Activated naive CD4-positive, alpha-beta T cell treated with anti-CD3 and anti-CD28 coated beads for 36 hours (primary cell): ENCODE data around the gene WSCD2. TPM values are rescaled to one million over a fixed set of nuclear protein-coding genes. Genes with fewer than 3 reads are reported as not detected.

ENCODE experiments used
- CTCF ChIA-PET: fragments of 350-600 bp; sonication (Branson Sonifier 250); formaldehyde crosslinking; loops from one replicate; lab custom pipeline; 2021; ENCODE audit warnings: antibody characterized with exemption; lab: Charles Lee
- DNase-seq: peaks from one replicate; pipeline ENCODE4 v3.0.0-alpha.2; 2020
- H3K27ac Mint-ChIP-seq: one replicate; pipeline ENCODE4 v1.8.0; 2021; ENCODE audit warnings: mild to moderate bottlenecking, mixed read lengths
- H3K27me3 Mint-ChIP-seq: one replicate; pipeline ENCODE4 v1.8.0; 2021; ENCODE audit warnings: low read depth, mixed read lengths
- H3K36me3 Mint-ChIP-seq: one replicate; pipeline ENCODE4 v1.8.0; 2021; ENCODE audit warnings: low read depth, mixed read lengths
- H3K4me1 Mint-ChIP-seq: one replicate; pipeline ENCODE4 v1.8.0; 2021; ENCODE audit warnings: low read depth, mixed read lengths
- H3K4me3 Mint-ChIP-seq: one replicate; pipeline ENCODE4 v1.8.0; 2021; ENCODE audit warnings: mild to moderate bottlenecking, moderate library complexity, mixed read lengths
- H3K9me3 Mint-ChIP-seq: one replicate; pipeline ENCODE4 v1.8.0; 2021; ENCODE audit warnings: mixed read lengths
- intact Hi-C: fragments of 100-400 bp; cut with micrococcal nuclease; formaldehyde crosslinking; loops from one replicate; pipeline ENCODE4 v1.15.1; 2023
- total RNA-seq, 2 experiments: library from RNA; stranded (reverse); gene quantifications; one replicate each; pipeline ENCODE4 v1.2.3, GENCODE V29; 2021

Gene WSCD2
- total RNA-seq, 2 experiments from 2014 or later: not detected

DNA sequence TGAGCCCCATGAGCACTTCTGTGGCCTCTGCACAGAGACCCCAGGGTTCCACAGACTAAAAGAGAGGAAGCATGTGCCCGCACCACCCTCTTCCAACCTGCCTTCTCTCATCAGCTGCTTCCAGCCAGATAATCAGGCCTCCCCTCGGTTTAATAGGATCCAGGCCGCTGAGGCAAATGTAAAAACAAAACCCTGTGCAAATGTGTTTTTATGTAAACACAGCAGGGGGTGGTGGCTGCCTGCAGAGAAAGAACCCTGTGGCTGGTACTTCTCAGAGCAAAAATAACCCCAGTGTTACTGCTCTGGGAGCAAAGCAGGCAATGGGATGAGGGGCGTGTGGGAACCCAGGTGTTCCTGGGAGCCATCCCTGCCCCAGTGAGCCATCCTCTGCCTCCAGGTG lies 46.2 kb downstream of the WSCD2 start:
- H3K27ac Mint-ChIP-seq: no peak overlapping the region
- H3K9me3 Mint-ChIP-seq: no peaks in the 10 kb centered on the region
- peaks cover 1% of the 10 kb centered on the region for H3K27me3 Mint-ChIP-seq
- intact Hi-C loops: no loop called here
- H3K36me3 Mint-ChIP-seq: no peaks in the 10 kb centered on the region
- no peak for DNase-seq
- CTCF ChIA-PET: no interaction called here
- H3K4me3 Mint-ChIP-seq: no peak overlapping the region
- H3K4me1 Mint-ChIP-seq: no peaks in the 10 kb centered on the region

DNA sequence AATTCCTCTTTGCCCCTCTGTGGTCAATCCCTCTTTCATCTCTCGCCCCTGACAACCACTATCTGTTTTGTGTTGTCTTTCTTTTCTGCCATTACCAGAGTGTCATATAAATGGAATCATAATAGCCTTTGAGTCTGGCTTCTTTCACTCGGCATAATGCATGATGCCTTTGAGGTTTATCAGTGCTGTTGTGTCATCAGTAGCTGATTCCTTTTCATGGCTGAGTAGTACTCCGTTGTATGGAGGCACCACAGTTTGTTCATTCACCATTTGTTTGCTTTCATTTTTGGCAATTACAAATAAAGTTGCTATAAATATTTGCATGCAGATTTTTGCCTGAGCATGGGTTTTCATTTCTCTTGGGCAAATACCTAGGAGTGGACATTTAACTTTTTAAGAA lies 47.2 kb downstream of the WSCD2 start:
- CTCF ChIA-PET: no interaction called here
- no peaks in the 10 kb centered on the region for H3K9me3 Mint-ChIP-seq

DNA sequence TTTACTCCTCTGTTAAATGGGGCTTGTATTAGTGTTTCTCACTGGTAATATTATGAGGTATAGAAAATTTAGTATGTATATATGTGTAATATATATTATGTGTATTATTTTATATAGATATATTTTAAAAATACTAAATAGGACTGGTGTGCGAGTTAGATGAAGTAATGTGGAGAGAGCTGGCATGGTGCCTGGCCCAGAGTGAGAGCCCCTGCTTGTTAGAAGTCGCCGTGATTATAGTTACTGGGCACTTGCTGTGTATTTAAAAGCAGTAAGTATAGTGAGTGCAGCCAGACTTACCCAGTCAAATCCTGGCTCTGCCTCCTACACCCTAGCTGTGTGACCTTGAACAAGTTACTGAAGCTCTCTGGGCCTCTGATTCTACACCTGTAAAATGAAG lies 48.0 kb downstream of the WSCD2 start:
- CTCF ChIA-PET: no interaction called here
- H3K4me1 Mint-ChIP-seq: no peaks in the 10 kb centered on the region
- no peaks in the 10 kb centered on the region for H3K36me3 Mint-ChIP-seq
- H3K9me3 Mint-ChIP-seq: no peaks in the 10 kb centered on the region
- no peak overlapping the region for H3K27ac Mint-ChIP-seq
- no peaks in the 10 kb centered on the region for H3K27me3 Mint-ChIP-seq
- DNase-seq: no peak
- intact Hi-C loops: no loop called here
- no peak overlapping the region for H3K4me3 Mint-ChIP-seq

More for the DNA sequence above, 47.2 kb downstream of the WSCD2 start:
- intact Hi-C loops: no loop called here
- H3K36me3 Mint-ChIP-seq: no peaks in the 10 kb centered on the region
- DNase-seq: no peak
- H3K27me3 Mint-ChIP-seq: no peaks in the 10 kb centered on the region
- no peak overlapping the region for H3K27ac Mint-ChIP-seq
- no peaks in the 10 kb centered on the region for H3K4me1 Mint-ChIP-seq
- no peak overlapping the region for H3K4me3 Mint-ChIP-seq

DNA sequence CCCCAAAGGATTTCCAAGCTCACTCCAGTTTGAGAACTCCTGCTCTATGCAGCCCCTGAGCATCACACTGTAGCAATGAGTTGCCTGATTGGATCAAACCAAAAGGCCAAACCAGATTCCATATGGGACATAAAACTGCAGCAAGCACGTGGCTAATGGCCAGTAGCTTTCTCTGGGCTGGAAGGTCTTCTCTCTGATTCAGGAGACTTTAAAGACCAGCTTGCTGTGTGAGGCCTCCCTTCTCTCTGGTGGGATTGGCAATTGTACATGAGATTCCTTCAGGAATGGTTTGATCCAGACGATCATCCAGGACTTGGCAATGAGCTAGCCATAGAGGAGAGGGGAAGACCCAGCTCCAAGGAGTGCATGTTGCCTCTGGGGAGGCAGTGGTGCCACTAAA lies 50.2 kb downstream of the WSCD2 start:
- intact Hi-C loops: no loop called here
- H3K27me3 Mint-ChIP-seq: no peaks in the 10 kb centered on the region
- H3K36me3 Mint-ChIP-seq: no peaks in the 10 kb centered on the region
- no peaks in the 10 kb centered on the region for H3K4me1 Mint-ChIP-seq
- DNase-seq: no peak
- H3K27ac Mint-ChIP-seq: no peak overlapping the region
- CTCF ChIA-PET: no interaction called here
- H3K9me3 Mint-ChIP-seq: no peaks in the 10 kb centered on the region
- H3K4me3 Mint-ChIP-seq: no peak overlapping the region

DNA sequence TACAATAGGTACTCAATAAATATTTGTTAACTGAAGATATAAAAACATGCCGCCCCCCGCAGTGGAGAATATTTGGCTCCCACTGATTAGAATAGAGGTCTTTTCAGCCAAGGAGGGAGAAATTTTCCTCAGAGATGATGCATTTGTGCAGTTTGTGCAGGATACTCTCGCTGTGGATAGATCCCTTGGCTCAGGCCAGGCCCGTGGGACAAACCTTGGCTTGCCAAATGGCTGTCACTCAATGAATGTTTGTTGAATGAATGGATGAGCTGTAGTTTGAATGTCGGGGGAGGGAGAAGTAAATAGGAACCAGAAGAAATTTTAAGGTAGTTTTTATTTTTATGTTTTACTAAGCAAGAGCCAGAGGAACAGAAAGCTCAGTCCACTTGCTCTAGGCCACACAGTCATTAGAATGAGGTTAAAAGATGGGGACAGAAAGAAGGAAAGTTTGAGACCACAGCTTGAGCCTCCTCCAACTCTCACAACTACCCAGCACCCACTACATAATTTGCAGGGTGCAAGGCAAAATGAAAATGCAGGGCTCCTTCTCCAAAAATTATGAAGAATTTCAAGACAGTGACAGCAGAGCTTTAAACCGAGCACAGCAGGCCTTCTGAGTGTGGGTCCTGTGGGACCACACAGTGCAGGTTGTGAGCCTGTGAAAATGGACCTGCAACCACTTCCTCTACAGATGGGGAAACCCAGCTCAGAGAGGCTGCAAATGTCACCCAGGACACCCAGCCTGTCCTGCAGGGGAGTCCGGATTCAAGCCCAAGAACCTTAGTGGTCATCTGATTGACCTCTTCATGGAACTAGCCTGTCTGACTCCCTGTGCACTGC lies 51.4 kb downstream of the WSCD2 start:
- Mint-ChIP-seq H3K27me3 (no peaks in the 10 kb centered on the region), H3K4me3 (no peak overlapping the region), H3K27ac (no peak overlapping the region), H3K9me3 (no peaks in the 10 kb centered on the region), H3K4me1 (no peaks in the 10 kb centered on the region), H3K36me3 (no peaks in the 10 kb centered on the region)
- intact Hi-C loops: no loop called here
- CTCF ChIA-PET: interaction anchor here (0.6 to 0.7 kb wide), 2 partner anchors 144 to 188 kb away, joined by 3 read pairs; no protein-coding TSS in a partner anchor
- no peak for DNase-seq

DNA sequence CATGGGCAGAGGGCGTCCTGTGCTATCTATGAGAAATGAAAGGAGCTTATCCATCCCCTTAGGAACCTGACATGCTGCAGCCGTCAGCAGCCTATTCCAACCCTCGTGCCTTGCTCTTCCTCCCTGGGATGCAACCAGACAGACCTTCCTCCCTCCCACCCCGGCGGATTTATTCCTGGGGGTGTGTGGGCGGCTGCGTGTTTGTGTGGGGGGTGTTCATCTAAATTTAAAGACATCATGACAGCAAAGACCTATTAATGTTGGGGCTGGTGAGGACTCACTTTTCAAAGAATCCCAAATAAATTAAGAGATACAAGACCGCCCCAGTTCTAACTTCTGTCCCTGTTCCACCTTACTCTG lies 52.0 kb downstream of the WSCD2 start:
- CTCF ChIA-PET: interaction anchor here (0.6 kb wide), 1 partner anchor 420 kb away, joined by 3 read pairs; no protein-coding TSS in a partner anchor
- no peak overlapping the region for H3K27ac Mint-ChIP-seq

DNA sequence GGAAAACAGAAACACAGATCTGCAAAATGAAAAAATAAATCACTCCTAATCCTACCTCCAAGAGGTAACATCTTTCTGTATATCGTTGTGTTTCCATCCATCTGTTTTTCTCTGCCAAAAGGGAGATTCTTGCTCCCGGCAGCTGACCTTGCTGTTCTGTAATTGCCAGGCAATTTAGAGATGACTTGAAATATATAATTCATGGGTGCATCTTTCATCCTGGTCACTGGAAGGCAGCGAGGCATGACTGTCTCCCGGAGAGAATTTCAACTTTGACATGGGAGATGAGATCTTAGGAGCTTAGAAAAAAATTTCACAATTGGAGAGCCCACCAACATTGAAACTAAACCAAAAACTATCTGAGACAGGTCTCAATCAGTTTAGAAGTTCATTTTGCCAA lies 53.0 kb downstream of the WSCD2 start:
- CTCF ChIA-PET: no interaction called here
- H3K27ac Mint-ChIP-seq: no peak overlapping the region
- H3K27me3 Mint-ChIP-seq: no peaks in the 10 kb centered on the region
- H3K4me3 Mint-ChIP-seq: no peak overlapping the region
- DNase-seq: no peak
- H3K36me3 Mint-ChIP-seq: no peaks in the 10 kb centered on the region
- H3K4me1 Mint-ChIP-seq: no peaks in the 10 kb centered on the region
- H3K9me3 Mint-ChIP-seq: no peaks in the 10 kb centered on the region
- intact Hi-C loops: no loop called here

More for the DNA sequence above, 52.0 kb downstream of the WSCD2 start:
- Mint-ChIP-seq H3K4me3 (no peak overlapping the region), H3K9me3 (no peaks in the 10 kb centered on the region), H3K4me1 (no peaks in the 10 kb centered on the region), H3K36me3 (no peaks in the 10 kb centered on the region), H3K27me3 (no peaks in the 10 kb centered on the region)
- intact Hi-C loops: no loop called here
- DNase-seq: no peak

DNA sequence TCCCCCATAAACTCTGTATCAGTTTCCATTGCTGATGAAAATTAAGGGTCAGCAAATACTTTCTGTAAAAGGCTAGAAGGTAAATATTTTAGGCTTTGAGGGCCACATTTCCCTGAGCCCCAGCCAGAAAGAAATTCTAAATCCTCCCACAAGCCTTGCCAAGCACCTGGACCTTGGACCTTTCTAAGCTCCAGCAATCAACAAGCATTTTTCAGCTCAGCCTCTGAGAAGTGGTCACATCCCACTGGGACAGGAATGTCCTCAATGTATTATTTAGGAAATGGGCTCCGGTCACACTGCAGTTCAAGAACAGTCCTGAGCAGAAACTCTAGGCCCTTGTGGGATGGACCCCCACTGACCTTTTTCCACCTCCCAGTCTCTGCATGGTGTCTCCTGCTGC lies 55.9 kb downstream of the WSCD2 start:
- CTCF ChIA-PET: interaction anchor here (1.3 kb wide), 1 partner anchor 9 kb away, joined by 3 read pairs; no protein-coding TSS in a partner anchor
- H3K4me1 Mint-ChIP-seq: no peaks in the 10 kb centered on the region
- no peak for DNase-seq
- intact Hi-C loops: no loop called here
- no peaks in the 10 kb centered on the region for H3K9me3 Mint-ChIP-seq
- no peak overlapping the region for H3K27ac Mint-ChIP-seq
- H3K36me3 Mint-ChIP-seq: no peaks in the 10 kb centered on the region
- H3K27me3 Mint-ChIP-seq: no peaks in the 10 kb centered on the region
- H3K4me3 Mint-ChIP-seq: no peak overlapping the region

DNA sequence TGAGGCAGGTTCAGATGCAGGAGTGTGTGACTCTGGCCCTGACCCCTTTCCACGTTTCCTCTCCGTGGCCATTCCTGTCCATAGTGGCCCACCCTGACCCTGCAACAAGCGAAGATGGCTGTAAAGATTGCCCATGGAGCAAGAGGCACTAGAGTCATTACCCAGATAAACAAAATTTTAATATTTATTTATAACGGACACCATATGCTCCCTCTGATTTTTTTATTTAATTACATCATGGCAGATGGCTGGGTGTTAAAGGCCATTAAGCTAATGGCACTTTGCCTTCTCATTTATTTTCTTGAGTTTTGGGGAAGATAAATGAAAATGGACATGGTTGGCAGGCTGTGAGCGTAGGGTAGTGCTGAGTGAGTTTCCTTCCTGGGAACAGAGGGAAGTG lies 58.7 kb downstream of the WSCD2 start:
- no peak overlapping the region for H3K4me3 Mint-ChIP-seq
- no peak for DNase-seq
- no peaks in the 10 kb centered on the region for H3K4me1 Mint-ChIP-seq
- no peaks in the 10 kb centered on the region for H3K27me3 Mint-ChIP-seq
- CTCF ChIA-PET: interaction anchor here (1.5 kb wide), 1 partner anchor 198 kb away, joined by 3 read pairs; no protein-coding TSS in a partner anchor
- no peaks in the 10 kb centered on the region for H3K36me3 Mint-ChIP-seq
- no peak overlapping the region for H3K27ac Mint-ChIP-seq
- H3K9me3 Mint-ChIP-seq: no peaks in the 10 kb centered on the region
- intact Hi-C loops: no loop called here

DNA sequence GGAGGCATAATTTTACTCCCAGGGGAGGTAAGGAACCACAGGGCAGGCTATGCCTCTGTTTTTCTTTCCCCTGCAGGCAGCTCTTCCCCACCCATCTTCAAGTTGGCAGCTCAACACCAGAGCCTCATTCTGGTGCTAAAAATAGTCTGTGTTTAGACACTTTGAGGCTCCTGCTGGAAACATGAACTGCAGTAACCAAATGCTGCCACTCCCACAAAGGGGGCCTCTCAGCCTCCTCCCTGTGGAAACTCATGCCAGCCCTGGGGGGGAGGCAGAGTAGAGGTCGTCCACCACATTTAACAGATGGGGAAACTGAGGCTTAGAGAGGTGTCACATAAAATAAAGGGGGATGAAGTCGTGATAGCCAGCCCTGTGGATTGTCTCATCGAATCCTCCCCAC lies 61.4 kb downstream of the WSCD2 start:
- no peaks in the 10 kb centered on the region for H3K36me3 Mint-ChIP-seq
- CTCF ChIA-PET: interaction anchor here (1.3 kb wide), 1 partner anchor 9 kb away, joined by 4 read pairs; no protein-coding TSS in a partner anchor
- H3K4me3 Mint-ChIP-seq: no peak overlapping the region
- H3K27me3 Mint-ChIP-seq: peaks cover 5% of the 10 kb centered on the region
- DNase-seq: no peak
- no peaks in the 10 kb centered on the region for H3K4me1 Mint-ChIP-seq
- H3K27ac Mint-ChIP-seq: no peak overlapping the region
- no peaks in the 10 kb centered on the region for H3K9me3 Mint-ChIP-seq
- intact Hi-C loops: loop anchor here (5.0 to 10.0 kb wide), 4 partner anchors 126 to 516 kb away; no protein-coding TSS in a partner anchor

DNA sequence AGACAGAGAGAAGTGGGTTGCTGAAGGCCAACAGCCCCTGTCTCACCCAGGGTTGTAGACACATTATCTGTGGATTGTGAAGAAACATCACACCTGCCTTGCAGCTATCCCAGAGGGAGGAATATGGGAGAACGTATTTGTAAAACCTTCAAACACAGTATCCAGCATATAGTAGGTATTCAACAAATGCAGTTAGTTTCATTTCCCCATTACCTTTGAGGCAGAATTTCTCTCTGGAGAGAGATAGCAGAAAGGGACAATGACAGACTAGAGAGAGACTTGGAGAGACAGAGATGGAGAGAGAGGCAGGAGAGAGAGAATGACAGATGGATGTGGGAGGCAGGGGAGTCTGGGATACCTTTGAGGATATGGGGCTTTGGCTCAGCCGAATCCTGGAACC lies 62.0 kb downstream of the WSCD2 start:
- Mint-ChIP-seq H3K27me3 (peaks cover 5% of the 10 kb centered on the region), H3K4me3 (no peak overlapping the region), H3K27ac (no peak overlapping the region), H3K36me3 (no peaks in the 10 kb centered on the region), H3K4me1 (no peaks in the 10 kb centered on the region), H3K9me3 (no peaks in the 10 kb centered on the region)
- DNase-seq: no peak
- CTCF ChIA-PET: interaction anchor here (0.5 kb wide), 1 partner anchor 148 kb away, joined by 4 read pairs; no protein-coding TSS in a partner anchor
- intact Hi-C loops: loop anchor here (5.0 to 10.0 kb wide), 4 partner anchors 126 to 516 kb away; no protein-coding TSS in a partner anchor

DNA sequence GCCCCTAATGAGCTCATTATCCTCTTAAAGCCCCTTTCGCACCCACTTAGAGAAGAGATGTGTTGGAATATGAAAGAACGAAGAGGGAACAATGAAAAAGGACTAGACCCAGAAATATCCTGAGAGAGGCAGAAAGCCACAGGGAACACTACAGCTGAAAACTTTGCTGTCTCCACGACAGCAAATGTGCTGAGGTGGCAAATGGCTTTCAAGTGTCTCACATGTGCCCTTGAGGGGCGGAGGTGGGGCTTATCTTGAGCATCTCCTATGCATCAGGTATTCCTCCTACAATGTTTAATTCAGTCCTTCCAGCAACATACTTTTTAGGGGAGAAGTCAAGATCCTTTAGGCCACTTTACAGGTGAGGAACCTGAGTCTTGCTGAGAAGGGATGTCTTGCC lies 62.9 kb downstream of the WSCD2 start:
- Mint-ChIP-seq H3K36me3 (no peaks in the 10 kb centered on the region), H3K27ac (no peak overlapping the region), H3K4me3 (no peak overlapping the region), H3K9me3 (no peaks in the 10 kb centered on the region), H3K27me3 (peaks cover 5% of the 10 kb centered on the region), H3K4me1 (no peaks in the 10 kb centered on the region)
- intact Hi-C loops: loop anchor here (5.0 to 10.0 kb wide), 4 partner anchors 127 to 517 kb away; no protein-coding TSS in a partner anchor
- CTCF ChIA-PET: interaction anchor here (0.5 to 1.0 kb wide), 2 partner anchors 105 to 149 kb away, joined by 3 to 4 read pairs; no protein-coding TSS in a partner anchor
- DNase-seq: no peak
